ENCODE results near the gene FAM20C.

FAM20C gene

DNA sequence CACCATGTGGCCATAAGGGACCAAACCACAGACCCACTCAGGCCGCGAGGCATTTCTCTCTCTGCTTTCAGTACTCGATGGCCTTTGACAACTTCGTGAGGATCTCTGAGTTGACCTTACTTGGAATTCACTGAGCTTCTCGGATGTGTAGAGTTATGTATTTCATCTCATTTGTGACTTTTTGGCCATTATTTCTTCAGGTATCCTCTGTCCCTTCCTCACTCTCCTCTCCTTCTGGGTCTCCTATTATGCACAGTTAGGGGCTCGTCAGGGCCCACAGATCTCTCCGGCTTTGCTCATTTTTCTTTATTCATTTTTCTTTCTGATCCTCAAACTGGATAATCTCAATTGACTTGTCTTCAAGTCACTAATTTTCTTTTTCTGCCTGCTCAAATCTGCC, 81.0 kb downstream of the FAM20C start:
- no peak for DNase-seq (ENCODE audit: low spot score)

DNA sequence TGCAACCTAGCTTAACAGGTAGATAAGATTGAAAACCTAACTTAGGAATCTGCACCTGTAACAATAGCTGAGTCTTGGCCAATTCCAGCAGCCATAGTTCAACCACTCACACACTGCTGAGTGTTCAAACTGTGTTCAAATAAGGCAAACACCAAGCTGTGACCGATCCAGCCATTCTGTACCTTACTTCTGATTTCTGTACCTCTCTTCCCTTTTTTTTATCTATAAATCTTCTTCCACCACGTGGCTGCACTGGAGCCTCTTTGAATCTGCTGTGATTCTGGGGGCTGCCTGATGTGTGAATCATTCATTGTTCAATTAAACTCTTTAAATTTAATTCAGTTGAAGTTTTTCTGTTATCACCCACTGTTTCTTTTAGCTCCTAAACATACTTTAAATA, 81.9 kb downstream of the FAM20C start:
- DNase-seq (ENCODE audit: low spot score): no peak

GRCh38 chr7:276230-276835, 84.0 kb downstream of the FAM20C start:
- DNase-seq (ENCODE audit: low spot score): no peak

DNA sequence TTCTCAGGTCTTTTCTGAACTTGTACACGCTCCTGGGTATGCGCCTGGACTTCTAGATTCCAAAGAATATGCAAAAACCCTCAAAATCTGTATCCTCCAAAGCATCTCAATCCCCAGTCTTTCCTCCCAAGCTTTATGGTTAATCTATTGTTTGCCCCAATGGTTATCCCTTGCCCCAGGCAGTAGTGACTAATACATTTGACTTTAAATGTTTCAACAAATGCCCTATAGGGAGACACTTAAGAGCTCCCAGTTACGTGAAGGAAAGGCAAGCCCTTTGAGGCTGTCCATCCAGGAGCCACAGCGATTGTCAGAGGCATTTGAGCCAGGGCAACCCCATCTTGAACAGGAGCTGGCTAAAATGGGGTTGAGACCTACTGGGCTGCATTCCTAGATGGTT, 84.9 kb downstream of the FAM20C start:
- DNase-seq (ENCODE audit: low spot score): no peak

DNA sequence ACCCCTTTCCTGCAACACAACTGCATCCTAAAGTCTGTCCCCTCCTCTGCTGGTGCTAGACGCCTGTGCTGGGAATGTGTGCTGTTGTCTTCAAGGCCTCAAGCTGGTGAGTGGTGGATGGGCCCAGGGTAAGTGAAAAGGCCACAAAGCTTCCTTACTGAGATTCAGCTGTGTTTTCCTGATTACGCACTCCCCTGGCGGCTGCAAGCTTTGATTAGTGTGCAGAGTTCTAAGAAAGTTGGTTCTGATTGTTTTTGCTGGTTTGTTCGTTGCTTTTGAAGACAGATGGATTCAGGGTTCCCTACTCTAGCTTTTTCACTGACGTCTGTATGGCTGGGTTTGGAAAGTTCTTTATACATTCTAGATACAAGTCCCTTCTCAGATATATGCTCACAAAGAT, 85.7 kb downstream of the FAM20C start:
- DNase-seq (ENCODE audit: low spot score): no peak

GRCh38 chr7:279821-280220, 87.5 kb downstream of the FAM20C start:
- no peak for DNase-seq (ENCODE audit: low spot score)

DNA sequence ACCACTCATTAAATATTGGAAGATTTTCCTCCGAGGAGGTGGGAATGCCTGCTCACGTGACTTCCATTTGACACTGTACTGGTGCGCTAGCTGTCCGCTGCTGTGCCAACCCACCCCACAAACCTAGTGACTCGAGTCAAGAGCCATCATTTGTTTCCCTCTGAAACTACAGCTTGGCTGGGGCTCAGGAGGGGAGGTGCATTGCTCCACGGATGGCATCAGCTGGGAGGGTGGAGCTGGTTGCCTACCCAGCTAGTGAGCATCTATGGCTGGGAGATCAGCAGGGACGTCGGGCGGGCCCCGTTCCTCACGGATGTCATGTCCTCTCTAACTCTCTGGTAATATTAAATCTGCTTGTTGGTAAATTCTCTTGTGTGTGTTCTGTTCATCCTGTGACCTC, 88.1 kb downstream of the FAM20C start:
- DNase-seq (ENCODE audit: low spot score): no peak

GRCh38 chr7:281637-282036, 89.3 kb downstream of the FAM20C start:
- DNase-seq (ENCODE audit: low spot score): no peak

DNA sequence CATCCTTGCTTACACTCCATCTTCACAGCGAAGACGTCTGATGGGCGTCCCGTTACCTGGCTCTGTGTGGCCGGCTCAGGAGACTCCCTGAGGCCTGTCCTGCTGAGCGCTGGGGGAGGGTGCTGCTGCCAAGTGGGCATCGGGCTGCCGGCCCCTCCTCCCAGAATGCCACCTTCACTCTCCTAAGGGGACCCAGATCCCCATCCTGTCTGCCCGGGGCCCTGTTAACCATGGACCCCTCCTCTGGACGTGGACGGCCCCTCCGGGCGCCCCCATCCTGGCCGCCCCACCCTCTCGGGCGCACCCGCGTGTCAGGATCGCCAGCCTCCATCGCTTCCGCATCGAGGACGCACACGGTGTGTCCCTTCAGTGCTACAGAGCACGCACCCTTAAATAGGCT, 90.2 kb downstream of the FAM20C start:
- no peak for DNase-seq (ENCODE audit: low spot score)

DNA sequence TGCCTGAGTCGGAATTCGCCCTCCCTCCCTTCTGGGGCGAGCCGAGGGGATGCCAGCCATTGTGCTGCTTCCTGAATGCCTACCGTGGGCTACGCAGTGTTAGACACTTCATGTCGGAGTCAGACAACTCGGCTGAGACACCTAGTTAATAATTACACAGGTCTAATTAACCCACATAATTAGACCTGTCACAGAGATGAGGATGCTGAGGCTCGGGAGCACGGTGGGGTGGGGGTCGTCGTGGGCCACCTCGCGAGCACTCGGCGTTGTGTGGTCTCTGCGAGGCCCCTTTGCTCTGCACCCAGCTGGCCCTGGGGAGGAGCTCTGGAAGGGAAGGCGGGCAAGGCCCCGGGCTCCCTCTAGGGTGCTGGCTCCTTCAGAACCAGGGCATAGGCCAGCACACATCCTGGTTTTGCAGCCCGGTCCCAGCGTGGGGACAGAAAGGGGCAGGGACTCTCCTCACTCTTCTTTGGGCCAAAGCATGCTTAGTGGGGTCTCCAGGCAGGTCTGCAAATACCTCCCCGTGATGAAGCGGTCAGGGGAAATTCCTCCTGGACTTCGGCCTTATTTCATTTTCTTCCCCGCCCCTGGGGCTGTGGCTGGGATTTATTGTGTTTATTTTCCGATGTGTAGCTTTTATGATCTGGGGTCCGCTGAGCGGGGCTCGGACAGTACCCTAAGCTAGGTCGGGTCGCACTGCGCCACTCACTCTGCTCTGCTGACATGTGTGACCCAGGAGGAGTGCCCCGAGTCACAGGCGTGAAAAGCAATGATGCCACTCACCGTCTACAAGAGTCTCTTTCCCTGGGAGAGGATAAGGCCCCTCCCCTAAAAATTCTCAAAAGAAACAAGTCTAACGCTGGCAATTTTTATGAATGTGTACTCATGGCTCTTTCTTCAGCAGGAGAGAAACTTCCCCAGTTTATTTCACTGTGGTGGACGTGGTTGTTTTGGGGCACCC, 92.7 kb downstream of the FAM20C start:
- DNase-seq (ENCODE audit: low spot score): peak; percentile 85

- no peak for DNase-seq (ENCODE audit: low spot score)
Measured at GRCh38 chr7:285731-286130, 93.4 kb downstream of the FAM20C start.

DNA sequence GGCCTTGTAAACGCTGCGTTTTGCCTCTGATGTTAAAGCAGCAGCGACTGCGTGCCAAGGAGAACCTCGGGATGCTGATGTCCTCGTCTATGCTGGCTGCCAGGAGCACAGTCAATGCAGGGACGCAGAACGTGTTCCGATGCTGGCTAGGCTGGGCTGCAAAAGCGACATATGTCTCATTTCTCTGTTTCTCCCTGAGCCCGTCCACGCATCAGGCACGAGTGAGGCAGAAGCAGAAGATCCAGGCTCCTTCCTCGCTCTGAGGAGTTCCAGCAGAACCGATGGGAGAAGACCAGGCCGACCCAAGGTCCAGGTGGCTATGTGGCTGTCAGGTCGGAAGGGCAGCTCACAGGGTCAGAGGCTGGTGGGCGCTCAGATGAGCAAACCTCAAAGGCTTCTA, 93.9 kb downstream of the FAM20C start:
- no peak for DNase-seq (ENCODE audit: low spot score)

GRCh38 chr7:288671-289101, 96.3 kb downstream of the FAM20C start:
- no peak for DNase-seq (ENCODE audit: low spot score)

GRCh38 chr7:289209-289755, 96.9 kb downstream of the FAM20C start:
- DNase-seq (ENCODE audit: low spot score): no peak

DNA sequence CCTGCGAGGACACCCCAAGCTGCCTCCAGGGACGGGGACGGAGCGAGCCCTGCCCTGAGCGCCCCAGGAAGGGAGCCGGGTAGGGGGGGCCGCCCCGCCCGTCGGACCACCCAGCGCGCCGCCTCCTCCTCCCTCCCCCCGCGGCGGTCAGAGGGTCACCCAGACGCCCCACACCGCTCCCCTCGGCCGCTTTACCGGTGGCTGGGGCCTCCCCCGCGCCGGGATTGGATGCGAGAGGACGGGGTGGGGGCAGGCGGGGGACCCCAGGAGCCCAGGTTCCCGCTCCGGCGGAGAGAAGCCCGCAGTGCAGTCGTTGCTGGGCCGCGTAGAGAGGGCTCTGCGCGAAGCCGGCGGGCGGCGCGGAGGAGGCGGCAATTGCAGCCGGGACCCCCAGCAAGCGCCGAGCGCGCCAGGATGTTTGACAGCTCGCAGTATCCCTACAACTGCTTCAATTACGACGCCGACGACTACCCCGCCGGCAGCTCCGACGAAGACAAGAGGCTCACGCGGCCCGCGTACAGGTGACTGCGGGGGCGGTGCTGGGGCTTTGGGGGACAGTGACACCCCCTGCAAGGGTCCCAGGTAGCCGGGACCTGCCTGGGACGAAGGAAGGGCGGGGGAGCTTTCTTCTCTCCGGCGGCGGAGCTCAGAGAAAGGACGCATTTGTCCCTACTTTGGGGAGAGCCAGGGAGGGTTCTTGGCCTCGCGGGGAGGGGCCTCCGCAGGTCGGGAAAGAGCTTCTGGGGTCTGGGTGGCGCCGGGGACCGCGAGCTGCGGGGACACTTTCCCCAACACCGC, 97.6 kb downstream of the FAM20C start, which contains the start of gene FOXL3:
Gene FOXL3 (plus strand): TSS at position 415 of the 798 bp plus-strand sequence. CDS start 0 bp downstream, at position 415.
- no peak for DNase-seq (ENCODE audit: low spot score)

- no peak for DNase-seq (ENCODE audit: low spot score)
Measured at GRCh38 chr7:290554-291372, 98.4 kb downstream of the FAM20C start.

GRCh38 chr7:291373-292092, 99.2 kb downstream of the FAM20C start:
- no peak for DNase-seq (ENCODE audit: low spot score)

DNA sequence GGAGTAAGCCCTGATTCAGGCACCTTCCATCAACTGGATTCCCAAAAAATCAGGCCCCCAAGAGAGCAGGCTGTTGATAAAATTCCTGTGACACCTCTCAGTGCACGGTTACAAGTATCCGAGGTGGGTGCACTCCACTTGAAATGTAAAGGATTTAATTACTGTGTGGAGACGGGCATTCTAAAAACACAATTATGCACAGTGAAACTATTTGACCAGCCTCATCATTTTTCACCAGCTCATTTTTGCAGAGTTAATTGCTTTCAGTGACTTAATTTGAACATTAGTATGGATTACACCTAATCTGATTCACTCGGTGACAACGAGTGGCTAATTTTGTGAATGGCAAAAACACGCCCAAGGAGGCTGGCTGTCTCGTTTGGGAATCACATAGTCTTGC, 99.9 kb downstream of the FAM20C start:
- no peak for DNase-seq (ENCODE audit: low spot score)

DNA sequence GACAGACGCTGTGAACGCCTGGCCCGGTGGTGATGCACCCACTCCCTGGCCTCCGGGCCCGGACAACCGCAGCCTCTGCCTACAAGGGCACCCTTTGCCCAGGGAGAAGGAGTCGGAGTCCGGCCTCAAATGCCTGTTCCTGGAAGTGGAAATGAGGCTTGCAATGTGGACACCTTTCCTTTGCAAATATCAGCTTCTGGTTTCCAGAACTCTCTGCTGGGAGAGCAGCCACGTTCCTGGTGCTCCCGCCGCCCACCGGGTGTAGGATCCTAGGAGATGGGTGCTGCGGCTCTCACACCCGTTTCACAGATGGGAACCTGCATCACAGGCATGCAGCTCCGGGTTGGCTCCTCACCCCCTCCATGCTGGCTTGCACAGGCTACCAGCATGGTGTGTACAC, 100.5 kb downstream of the FAM20C start:
- no peak for DNase-seq (ENCODE audit: low spot score)

GRCh38 chr7:293681-294439, 101.5 kb downstream of the FAM20C start:
- DNase-seq (ENCODE audit: low spot score): no peak

Data from HuH-7 (cell line).